H1 (cell line): Measurements from ENCODE around the gene DCDC2C. TPM values are rescaled to one million over a fixed set of nuclear protein-coding genes. Genes with fewer than 3 reads are reported as not detected.

Experiments
- BACH1 ChIP-seq: IDR thresholded peaks from 2 replicates; pipeline ENCODE4 v1.6.1; 2012; ENCODE audit warnings: low read length, improper control_type of control experiment
- HDAC2 ChIP-seq, 2 experiments: fragments of 300-600 bp in 1 of 2; sonication (generic) in 1 of 2; IDR thresholded peaks; 2 replicates each; pipeline ENCODE4 v1.6.1; 2011 to 2012; ENCODE audit warnings: low read depth in 2 of 2, low read length in 2 of 2, mild to moderate bottlenecking in 2 of 2, moderate library complexity in 2 of 2, borderline replicate concordance in 1 of 2, inconsistent platforms in 1 of 2
- SP2 ChIP-seq: IDR thresholded peaks from 2 replicates; pipeline ENCODE4 v1.6.1; 2012; ENCODE audit warnings: mild to moderate bottlenecking, low read length, inconsistent platforms
- polyA plus RNA-seq, 7 experiments: library from polyadenylated mRNA; depleted of rRNA in 3 of 7; stranded (reverse) in 5 of 7; unstranded in 2 of 7; fragments of >200 nt in 5 of 7; fragments of 200-250 nt in 2 of 7; gene quantifications; 1 replicate in 5 of 7; 2 replicates in 1 of 7; 4 replicates in 1 of 7; pipeline versions ENCODE4 v1.2.1 to v1.2.3, GENCODE V29; 2011 to 2013; ENCODE audit warnings: missing spikeins in 2 of 7, mixed read lengths in 2 of 7
- total RNA-seq: library from RNA; stranded (reverse); fragmentation: NEBNext Ultra II Directional; extraction: Animal tissue kit (Norgen Biotek cat#: 25700); gene quantifications from 2 replicates; pipeline ENCODE4 v1.2.1, GENCODE V29; 2021
- TF ChIP-seq, protein P1 (sequence below): IDR thresholded peaks from 2 replicates; pipeline ENCODE4 v1.6.1; 2012; ENCODE audit warnings: low read length, inconsistent platforms

The DCDC2C gene
- total and polyA plus RNA-seq, 2 of the 8 experiments (the other 6 are each of a cell fraction or from before 2014, with no cell fraction given): 0.50 TPM; not detected in 1

- TF ChIP-seq, protein P1, sequence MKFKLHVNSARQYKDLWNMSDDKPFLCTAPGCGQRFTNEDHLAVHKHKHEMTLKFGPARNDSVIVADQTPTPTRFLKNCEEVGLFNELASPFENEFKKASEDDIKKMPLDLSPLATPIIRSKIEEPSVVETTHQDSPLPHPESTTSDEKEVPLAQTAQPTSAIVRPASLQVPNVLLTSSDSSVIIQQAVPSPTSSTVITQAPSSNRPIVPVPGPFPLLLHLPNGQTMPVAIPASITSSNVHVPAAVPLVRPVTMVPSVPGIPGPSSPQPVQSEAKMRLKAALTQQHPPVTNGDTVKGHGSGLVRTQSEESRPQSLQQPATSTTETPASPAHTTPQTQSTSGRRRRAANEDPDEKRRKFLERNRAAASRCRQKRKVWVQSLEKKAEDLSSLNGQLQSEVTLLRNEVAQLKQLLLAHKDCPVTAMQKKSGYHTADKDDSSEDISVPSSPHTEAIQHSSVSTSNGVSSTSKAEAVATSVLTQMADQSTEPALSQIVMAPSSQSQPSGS: no peak
- no peak for TF ChIP-seq SP2
- TF ChIP-seq HDAC2 (IDR thresholded peaks at IDR 0.05; ENCODE audit: borderline replicate concordance in 1 of 2, low read depth in 2 of 2, low read length in 2 of 2): no peak
- TF ChIP-seq BACH1: no peak
These were observed 21.6 kb downstream of the DCDC2C start (continued) for GRCh38 chr2:3725002-3725401.
